ENCODE measurements around the gene CLEC5A. TPM values are rescaled to one million over a fixed set of nuclear protein-coding genes. Genes with fewer than 3 reads are reported as not detected.

CLEC5A gene
- total and polyA plus RNA-seq, 2 donors, result 0.46 to 0.57 TPM

- 96% methylated on average over 1 of the region's 1 CpG for WGBS
- no peak overlapping the region for H3K27ac ChIP-seq (ENCODE audit: low read depth in 1 of 2, low read length in 1 of 2)
- H3K4me3 ChIP-seq (ENCODE audit: low read length in 2 of 2), result no peak overlapping the region
- DNase-seq (ENCODE audit: low read depth in 6 of 9, low spot score in 9 of 9), result no peak
- no peaks in the 10 kb centered on the region for H3K4me1 ChIP-seq (ENCODE audit: control insufficient read depth in 2 of 2, insufficient read depth in 2 of 2, low read length in 2 of 2)
- H3K9me3 ChIP-seq (ENCODE audit: control insufficient read depth in 2 of 2, insufficient read depth in 1 of 2, low read length in 1 of 2), result no peaks in the 10 kb centered on the region
- no peaks in the 10 kb centered on the region for H3K27me3 ChIP-seq (ENCODE audit: control insufficient read depth in 2 of 2, insufficient read depth in 1 of 2, low read length in 1 of 2)
- H3K36me3 ChIP-seq (ENCODE audit: control insufficient read depth in 2 of 2, insufficient read depth in 2 of 2, low read length in 1 of 2), result no peaks in the 10 kb centered on the region
Observed at GRCh38 chr7:141889321-141889720, 57.5 kb downstream of the CLEC5A start.

GRCh38 chr7:141884539-141885225 is 62.1 kb downstream of the CLEC5A start:
- DNase-seq (ENCODE audit: low read depth in 6 of 9, low spot score in 9 of 9), result no peak
- H3K4me1 ChIP-seq (ENCODE audit: control insufficient read depth in 2 of 2, insufficient read depth in 2 of 2, low read length in 2 of 2), result no peaks in the 10 kb centered on the region
- 85% methylated on average over 5 of the region's 5 CpGs for WGBS

GRCh38 chr7:141880960-141881359 is 65.8 kb downstream of the CLEC5A start:
- H3K9me3 ChIP-seq (ENCODE audit: control insufficient read depth in 2 of 2, insufficient read depth in 1 of 2, low read length in 1 of 2), result no peaks in the 10 kb centered on the region
- no peak overlapping the region for H3K27ac ChIP-seq (ENCODE audit: low read depth in 1 of 2, low read length in 1 of 2)
- 76% methylated on average over 5 of the region's 5 CpGs for WGBS
- no peak for DNase-seq (ENCODE audit: low read depth in 6 of 9, low spot score in 9 of 9)
- H3K4me3 ChIP-seq (ENCODE audit: low read length in 2 of 2), result no peak overlapping the region
- H3K36me3 ChIP-seq (ENCODE audit: control insufficient read depth in 2 of 2, insufficient read depth in 2 of 2, low read length in 1 of 2), result no peaks in the 10 kb centered on the region
- no peaks in the 10 kb centered on the region for H3K4me1 ChIP-seq (ENCODE audit: control insufficient read depth in 2 of 2, insufficient read depth in 2 of 2, low read length in 2 of 2)
- H3K27me3 ChIP-seq (ENCODE audit: control insufficient read depth in 2 of 2, insufficient read depth in 1 of 2, low read length in 1 of 2), result no peaks in the 10 kb centered on the region

More at GRCh38 chr7:141884539-141885225, 62.1 kb downstream of the CLEC5A start:
- Histone ChIP-seq H3K27ac (ENCODE audit: low read depth in 1 of 2, low read length in 1 of 2) (no peak overlapping the region), H3K4me3 (ENCODE audit: low read length in 2 of 2) (no peak overlapping the region), H3K27me3 (ENCODE audit: control insufficient read depth in 2 of 2, insufficient read depth in 1 of 2, low read length in 1 of 2) (no peaks in the 10 kb centered on the region), H3K36me3 (ENCODE audit: control insufficient read depth in 2 of 2, insufficient read depth in 2 of 2, low read length in 1 of 2) (no peaks in the 10 kb centered on the region), H3K9me3 (ENCODE audit: control insufficient read depth in 2 of 2, insufficient read depth in 1 of 2, low read length in 1 of 2) (no peaks in the 10 kb centered on the region)

- H3K4me3 ChIP-seq (ENCODE audit: low read length in 2 of 2), result no peak overlapping the region
- no peak for DNase-seq (ENCODE audit: low read depth in 6 of 9, low spot score in 9 of 9)
- no peaks in the 10 kb centered on the region for H3K27me3 ChIP-seq (ENCODE audit: control insufficient read depth in 2 of 2, insufficient read depth in 1 of 2, low read length in 1 of 2)
- no peaks in the 10 kb centered on the region for H3K4me1 ChIP-seq (ENCODE audit: control insufficient read depth in 2 of 2, insufficient read depth in 2 of 2, low read length in 2 of 2)
- WGBS, result 98% methylated on average over 3 of the region's 3 CpGs
- H3K36me3 ChIP-seq (ENCODE audit: control insufficient read depth in 2 of 2, insufficient read depth in 2 of 2, low read length in 1 of 2), result no peaks in the 10 kb centered on the region
- H3K9me3 ChIP-seq (ENCODE audit: control insufficient read depth in 2 of 2, insufficient read depth in 1 of 2, low read length in 1 of 2), result no peaks in the 10 kb centered on the region
- H3K27ac ChIP-seq (ENCODE audit: low read depth in 1 of 2, low read length in 1 of 2), result no peak overlapping the region
Observed at GRCh38 chr7:141877365-141877764, 69.4 kb downstream of the CLEC5A start.

Other genes with a start within 250 kb of the CLEC5A start
- 16.1 TPM for gene DENND11, start 244.8 kb downstream of the CLEC5A start, total RNA-seq
- gene DENND11, start 244.8 kb downstream of the CLEC5A start, polyA plus RNA-seq, result 9.2 TPM
- 0.05 TPM for gene WEE2, start 238.6 kb downstream of the CLEC5A start, total RNA-seq
- gene WEE2, start 238.6 kb downstream of the CLEC5A start, polyA plus RNA-seq, result 0.05 TPM
- 233 TPM for gene SSBP1, start 208.6 kb downstream of the CLEC5A start, total RNA-seq
- 191 TPM for gene SSBP1, start 208.6 kb downstream of the CLEC5A start, polyA plus RNA-seq
- 0.52 TPM for gene TAS2R3, start 182.9 kb downstream of the CLEC5A start, total RNA-seq
- gene TAS2R3, start 182.9 kb downstream of the CLEC5A start, polyA plus RNA-seq, result not detected
- 0.38 TPM for gene TAS2R4, start 170.3 kb downstream of the CLEC5A start, total RNA-seq
- gene TAS2R4, start 170.3 kb downstream of the CLEC5A start, polyA plus RNA-seq, result 0.41 TPM
- 0.57 TPM for gene TAS2R5, start 156.8 kb downstream of the CLEC5A start, total RNA-seq
- gene TAS2R5, start 156.8 kb downstream of the CLEC5A start, polyA plus RNA-seq, result 1.6 TPM
- gene PRSS37, start 105.5 kb downstream of the CLEC5A start, total RNA-seq, result 0.47 TPM
- 2.6 TPM for gene PRSS37, start 105.5 kb downstream of the CLEC5A start, polyA plus RNA-seq
- not detected for gene OR9A4, start 30.6 kb downstream of the CLEC5A start, total RNA-seq
- gene OR9A4, start 30.6 kb downstream of the CLEC5A start, polyA plus RNA-seq, result not detected
- gene TAS2R38, start 26.8 kb upstream of the CLEC5A start, total RNA-seq, result not detected
- gene TAS2R38, start 26.8 kb upstream of the CLEC5A start, polyA plus RNA-seq, result 0.05 TPM
- 0.33 TPM for gene MGAM, start 48.9 kb upstream of the CLEC5A start, total RNA-seq
- gene MGAM, start 48.9 kb upstream of the CLEC5A start, polyA plus RNA-seq, result 0.34 TPM
- gene MGAM2, start 164.7 kb upstream of the CLEC5A start, total RNA-seq, result 0.09 TPM
- 0.02 TPM for gene MGAM2, start 164.7 kb upstream of the CLEC5A start, polyA plus RNA-seq

All from thymus (tissue), 11 donors.